ENCODE measurements around the gene CD99. TPM values are rescaled to one million over a fixed set of nuclear protein-coding genes. Genes with fewer than 3 reads are reported as not detected.

Gene CD99
- total RNA-seq, 1 donor = 300 TPM

DNA sequence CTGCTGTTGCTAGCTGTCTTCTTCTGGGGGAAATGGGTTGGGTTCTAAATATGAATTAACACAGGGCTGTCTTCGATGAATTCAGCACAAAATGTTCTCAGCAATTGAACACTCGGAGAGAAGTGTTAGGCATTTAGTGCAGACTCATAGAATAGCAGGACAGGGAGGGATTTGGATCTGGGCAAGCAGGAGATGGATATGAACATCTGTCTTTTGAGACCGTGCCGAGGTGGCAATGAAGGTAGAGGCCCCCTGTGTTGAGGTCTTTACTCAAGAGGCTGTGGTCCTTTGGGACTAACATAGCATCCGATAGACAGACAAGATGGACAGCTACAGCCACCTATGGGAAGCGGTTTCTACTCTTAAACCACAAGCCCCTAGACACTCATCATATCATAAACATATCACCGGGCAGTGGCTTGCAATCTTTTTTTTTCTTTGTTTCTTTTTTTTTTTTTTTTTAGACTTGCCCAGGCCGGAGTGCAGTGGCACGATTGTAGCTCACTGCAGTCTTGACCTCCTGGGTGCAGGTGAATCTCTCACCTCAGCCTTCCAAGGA is 6.7 kb downstream of the CD99 start:
- DNase-seq (ENCODE audit: low read depth in 2 of 3, low spot score in 2 of 3) = peak in 1 of 3 donors; percentile 50

- no peak for DNase-seq (ENCODE audit: low read depth in 2 of 3, low spot score in 2 of 3)
These were observed 7.5 kb downstream of the CD99 start for GRCh38 chrX:2698604-2699003.

- DNase-seq (ENCODE audit: low read depth in 2 of 3, low spot score in 2 of 3) = no peak
These were observed 8.9 kb downstream of the CD99 start for GRCh38 chrX:2699959-2700358.

DNA sequence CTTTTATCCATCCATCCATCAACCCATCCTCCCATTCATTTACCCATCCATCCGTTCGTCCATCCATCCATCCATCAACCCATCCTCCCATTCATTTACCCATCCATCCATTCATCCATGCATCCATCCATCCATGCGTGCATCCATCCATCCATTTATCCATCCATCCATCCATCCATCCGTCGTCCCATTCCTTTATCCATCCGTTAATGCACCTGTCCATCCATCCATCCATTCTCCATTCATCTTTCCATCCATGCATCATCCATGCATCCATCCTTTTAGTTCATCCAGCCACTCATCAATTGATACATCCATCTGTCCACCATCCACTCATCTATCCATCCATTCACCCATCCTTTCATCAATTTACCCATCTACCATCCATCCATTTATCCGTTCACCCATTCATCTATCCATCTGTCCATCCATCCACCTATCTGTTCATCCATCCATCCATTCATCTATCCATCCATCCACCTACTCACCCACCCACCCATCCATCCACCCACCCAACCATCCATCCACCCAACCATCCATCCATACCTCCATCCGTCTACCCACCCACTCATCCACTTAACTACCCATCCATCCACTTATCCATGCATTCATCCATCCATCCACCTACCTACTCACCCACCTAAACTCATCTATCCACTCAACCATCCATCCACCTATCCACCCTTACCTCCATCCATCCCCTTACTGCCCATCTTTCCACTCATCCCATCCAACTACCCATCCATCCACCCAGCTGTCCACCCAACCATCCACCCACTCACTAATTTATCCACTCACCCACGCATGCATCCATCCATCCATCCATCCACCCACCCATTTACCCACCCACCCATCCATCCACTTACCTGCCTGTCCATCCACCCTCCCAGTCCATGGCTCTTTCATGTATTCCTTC is 9.6 kb downstream of the CD99 start:
- DNase-seq (ENCODE audit: low read depth in 2 of 3, low spot score in 2 of 3) = no peak

DNA sequence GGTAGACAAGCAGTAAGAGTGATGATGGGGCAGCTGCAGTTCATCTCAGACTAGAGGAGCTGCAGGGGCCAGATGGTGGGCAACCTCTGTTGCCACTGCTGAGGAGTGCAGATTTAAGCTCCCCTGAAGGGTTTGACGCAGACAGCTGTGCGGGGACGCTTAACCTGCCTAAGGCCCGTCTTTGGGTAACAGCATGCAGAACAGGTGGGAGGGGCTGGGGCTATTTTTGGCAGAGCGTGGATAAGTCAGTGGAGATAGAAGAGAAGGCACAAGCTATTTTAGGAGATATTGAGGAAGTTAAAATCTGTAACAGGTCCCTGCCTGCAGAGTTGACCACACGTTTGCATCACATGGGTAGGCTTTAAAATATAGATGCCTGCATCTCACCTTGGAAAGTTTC is 10.5 kb downstream of the CD99 start:
- DNase-seq (ENCODE audit: low read depth in 2 of 3, low spot score in 2 of 3) = peak in 1 of 3 donors; percentile 66

- DNase-seq (ENCODE audit: low read depth in 2 of 3, low spot score in 2 of 3) = no peak
These were observed 12.9 kb downstream of the CD99 start for GRCh38 chrX:2703991-2704369.

- DNase-seq (ENCODE audit: low read depth in 2 of 3, low spot score in 2 of 3) = no peak
These were observed 14.1 kb downstream of the CD99 start for GRCh38 chrX:2705046-2705832.

DNA sequence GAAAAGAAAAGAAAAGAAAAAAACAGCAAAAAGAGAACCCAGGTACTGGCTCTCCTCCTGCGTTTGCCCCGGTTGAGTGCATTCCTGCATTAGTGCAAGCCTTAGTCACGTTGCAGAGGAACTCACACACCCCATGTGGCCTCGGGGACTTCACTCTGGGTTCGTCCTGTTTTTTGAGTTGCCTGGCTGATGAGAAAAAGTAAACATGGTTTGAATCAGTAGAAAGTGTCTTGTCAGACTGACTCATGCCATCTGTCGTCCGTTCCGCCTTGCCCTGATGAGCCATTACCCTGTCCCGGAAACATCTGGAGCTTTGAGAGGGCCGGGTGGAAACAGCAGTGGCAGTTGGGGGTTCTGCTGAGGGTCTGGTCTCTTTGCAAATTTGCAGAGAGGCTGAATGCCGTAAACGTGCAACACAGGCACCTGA is 16.3 kb downstream of the CD99 start:
- peak in 2 of 3 donors; percentile 99 to 100 for DNase-seq (ENCODE audit: low read depth in 2 of 3, low spot score in 2 of 3)

DNA sequence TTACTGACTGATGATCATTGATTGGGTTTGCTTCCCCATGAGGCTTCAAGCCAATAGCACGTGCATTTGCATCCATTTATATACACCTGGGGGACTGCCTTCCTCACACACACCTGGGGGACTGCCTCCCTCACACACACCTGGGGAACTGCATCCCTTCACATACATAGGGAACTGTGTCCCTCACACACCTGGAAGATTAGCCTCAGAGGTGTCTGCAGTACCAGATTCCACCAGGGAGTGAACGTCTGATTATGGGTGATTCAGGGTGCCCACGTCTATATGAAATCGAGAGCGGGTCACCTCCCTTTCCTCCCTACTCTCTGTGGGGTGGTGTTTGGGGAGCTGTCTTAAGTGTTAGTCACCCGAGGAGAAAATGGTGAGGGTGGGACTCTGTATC is 16.9 kb downstream of the CD99 start:
- peak in 1 of 3 donors; percentile 30 for DNase-seq (ENCODE audit: low read depth in 2 of 3, low spot score in 2 of 3)

DNA sequence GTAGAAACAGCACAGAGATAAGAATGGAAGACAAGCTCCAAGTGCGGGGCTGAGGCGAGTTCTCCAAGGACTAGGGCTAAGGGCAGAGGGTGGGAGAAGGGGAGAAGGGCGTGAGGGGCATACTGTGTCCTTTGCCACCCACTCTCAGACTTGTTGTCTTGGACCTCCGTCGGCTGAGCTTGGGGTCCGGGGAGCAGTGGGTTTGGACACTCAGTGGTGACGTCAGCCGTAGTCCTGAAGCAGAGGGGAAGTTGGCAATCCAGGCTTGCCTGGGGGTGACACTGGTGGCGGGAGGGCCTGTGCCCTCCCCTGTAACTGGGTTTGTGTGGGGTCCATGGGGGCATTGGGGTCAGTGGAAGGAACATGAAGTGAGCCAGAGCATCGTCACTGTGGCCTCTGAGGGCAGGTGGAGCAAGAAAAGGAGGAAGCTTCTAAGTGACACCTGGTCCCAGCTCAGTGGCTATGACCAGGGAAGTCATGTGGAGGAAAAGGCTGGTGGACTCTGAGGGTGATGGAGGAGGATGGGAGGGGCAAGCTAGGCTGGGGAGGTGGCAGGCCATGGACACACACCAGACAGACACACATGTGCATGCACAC is 17.6 kb downstream of the CD99 start:
- peak in 2 of 3 donors; percentile 57 to 76 for DNase-seq (ENCODE audit: low read depth in 2 of 3, low spot score in 2 of 3)

GRCh38 chrX:2709556-2709955 is 18.5 kb downstream of the CD99 start:
- DNase-seq (ENCODE audit: low read depth in 2 of 3, low spot score in 2 of 3) = peak in 1 of 3 donors; percentile 30

- peak in 2 of 3 donors; percentile 76 to 77 for DNase-seq (ENCODE audit: low read depth in 2 of 3, low spot score in 2 of 3)
These were observed 19.1 kb downstream of the CD99 start for GRCh38 chrX:2710041-2710840.

DNA sequence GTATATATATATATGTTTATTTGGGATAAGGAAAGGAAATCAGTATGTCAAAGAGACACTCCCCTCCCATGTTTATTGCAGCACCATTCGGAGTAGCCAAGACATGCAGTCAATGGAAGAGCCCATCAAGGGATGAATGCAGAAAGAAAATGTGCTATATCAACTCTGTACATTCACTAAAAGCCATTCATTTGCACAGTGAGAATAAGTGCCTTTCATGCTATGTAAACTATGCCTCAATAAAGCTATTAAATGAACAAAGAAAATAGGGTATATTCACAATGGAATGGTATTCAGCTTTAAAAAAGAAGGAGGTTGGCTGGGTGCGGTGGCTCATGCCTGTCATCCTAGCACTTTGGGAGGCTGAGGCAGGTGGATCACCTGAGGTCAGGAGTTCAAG is 20.3 kb downstream of the CD99 start:
- no peak for DNase-seq (ENCODE audit: low read depth in 2 of 3, low spot score in 2 of 3)

- no peak for DNase-seq (ENCODE audit: low read depth in 2 of 3, low spot score in 2 of 3)
These were observed 21.3 kb downstream of the CD99 start for GRCh38 chrX:2712428-2712827.

DNA sequence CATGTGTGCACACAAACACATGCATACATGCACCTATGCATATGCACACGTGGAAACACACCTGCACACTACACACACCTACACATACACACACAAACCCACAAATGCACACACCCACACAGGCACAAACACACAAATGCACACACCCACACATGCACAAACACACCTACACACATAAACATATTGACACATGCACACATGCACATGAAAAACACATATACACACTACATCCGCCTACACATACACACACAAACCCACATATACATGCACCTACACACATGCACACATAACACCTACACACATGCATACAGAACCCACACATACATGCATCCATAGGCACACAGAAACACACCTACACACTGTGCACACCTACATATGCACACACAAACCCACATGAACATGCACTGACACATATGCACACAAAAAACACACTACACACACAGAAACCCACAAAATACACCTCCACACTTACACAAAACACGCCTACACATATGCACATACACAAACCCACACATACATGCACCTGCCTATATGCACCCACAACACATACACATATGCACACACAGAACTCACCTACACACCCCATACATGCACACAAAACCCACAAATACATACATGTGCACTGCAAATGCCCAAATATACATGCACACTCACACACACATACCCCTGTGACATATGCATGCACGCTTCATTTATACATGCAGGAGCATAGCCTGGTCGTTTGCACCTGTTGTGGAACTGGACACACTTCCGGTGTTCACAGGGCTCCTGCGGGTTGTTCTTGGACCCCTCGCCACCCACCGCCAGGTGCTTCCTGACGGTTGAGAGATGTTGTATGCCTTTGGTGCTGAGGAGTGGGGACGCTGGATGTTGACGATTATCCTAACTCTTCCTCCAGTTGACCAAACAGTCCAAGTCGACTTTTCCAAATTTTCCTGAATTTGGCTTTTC is 22.1 kb downstream of the CD99 start:
- DNase-seq (ENCODE audit: low read depth in 2 of 3, low spot score in 2 of 3) = peak in 1 of 3 donors; percentile 52

DNA sequence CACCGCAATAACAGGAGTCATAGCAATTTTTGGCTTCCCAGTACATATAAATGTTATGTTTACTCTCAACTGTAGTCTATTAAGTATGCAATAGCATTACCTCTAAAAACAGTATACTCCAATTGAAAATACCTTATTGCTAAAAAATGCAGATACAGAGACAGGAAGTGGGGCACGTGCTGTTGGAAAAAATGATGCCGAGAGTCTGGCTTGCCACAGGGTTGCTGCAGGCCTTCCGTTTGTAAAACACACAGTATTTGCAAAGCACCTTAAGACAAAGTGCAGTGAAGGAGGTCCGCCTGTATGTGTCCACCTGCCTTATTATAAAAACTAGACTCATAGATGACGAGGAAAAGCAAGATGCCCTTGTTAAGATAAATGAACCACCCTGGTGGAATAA is 23.5 kb downstream of the CD99 start:
- no peak for DNase-seq (ENCODE audit: low read depth in 2 of 3, low spot score in 2 of 3)

GRCh38 chrX:2715066-2715600 is 24.0 kb downstream of the CD99 start:
- no peak for DNase-seq (ENCODE audit: low read depth in 2 of 3, low spot score in 2 of 3)

- DNase-seq (ENCODE audit: low read depth in 2 of 3, low spot score in 2 of 3) = no peak
These were observed 26.2 kb downstream of the CD99 start for GRCh38 chrX:2717312-2717711.

DNA sequence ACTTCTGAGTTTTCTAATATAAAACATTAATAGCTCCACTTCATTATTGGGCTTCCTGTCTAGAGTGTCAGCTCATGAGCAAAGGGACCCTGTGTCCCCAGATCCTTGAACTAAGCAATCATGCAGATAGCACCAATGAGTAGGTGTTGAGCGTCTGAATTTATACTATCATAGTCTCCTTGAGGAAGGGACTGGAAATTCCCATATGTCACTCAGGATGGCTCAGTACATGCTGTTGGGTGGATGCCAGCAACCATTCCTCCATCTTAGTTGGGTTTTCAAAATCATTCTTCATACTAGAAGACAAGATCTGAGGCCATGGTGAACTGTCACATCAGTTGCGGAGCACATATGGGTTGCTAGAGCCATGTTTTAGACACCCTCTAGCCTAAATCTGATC is 27.7 kb downstream of the CD99 start:
- DNase-seq (ENCODE audit: low read depth in 2 of 3, low spot score in 2 of 3) = no peak

All from hematopoietic multipotent progenitor cell (in vitro differentiated cells).